Right lobe of liver (tissue), 4 donors: Measurements from ENCODE around the gene LSS.

Experiments
- POLR2A ChIP-seq: fragments of 450-650 bp; IDR thresholded peaks from one replicate; pipeline ENCODE4 v1.6.1; 2017; ENCODE audit warnings: antibody characterized with exemption, mild to moderate bottlenecking
- TF ChIP-seq, protein P1 (sequence below), 4 donors: fragments of 200-600 bp in 3 of 4; fragments of 450-650 bp in 1 of 4; IDR thresholded peaks; one replicate each; pipeline versions ENCODE4 v1.5.1 to v1.8.0; 2016 to 2022; ENCODE audit warnings: antibody characterized with exemption in 4 of 4, mild to moderate bottlenecking in 2 of 4
- donor health status: DM: no; HTN: no; CAD: no.
- donor health status: DM: no; HTN: no; CAD: no.
- donor health status: DM: no; HTN: yes; CAD: no.

- TF ChIP-seq, protein P1, sequence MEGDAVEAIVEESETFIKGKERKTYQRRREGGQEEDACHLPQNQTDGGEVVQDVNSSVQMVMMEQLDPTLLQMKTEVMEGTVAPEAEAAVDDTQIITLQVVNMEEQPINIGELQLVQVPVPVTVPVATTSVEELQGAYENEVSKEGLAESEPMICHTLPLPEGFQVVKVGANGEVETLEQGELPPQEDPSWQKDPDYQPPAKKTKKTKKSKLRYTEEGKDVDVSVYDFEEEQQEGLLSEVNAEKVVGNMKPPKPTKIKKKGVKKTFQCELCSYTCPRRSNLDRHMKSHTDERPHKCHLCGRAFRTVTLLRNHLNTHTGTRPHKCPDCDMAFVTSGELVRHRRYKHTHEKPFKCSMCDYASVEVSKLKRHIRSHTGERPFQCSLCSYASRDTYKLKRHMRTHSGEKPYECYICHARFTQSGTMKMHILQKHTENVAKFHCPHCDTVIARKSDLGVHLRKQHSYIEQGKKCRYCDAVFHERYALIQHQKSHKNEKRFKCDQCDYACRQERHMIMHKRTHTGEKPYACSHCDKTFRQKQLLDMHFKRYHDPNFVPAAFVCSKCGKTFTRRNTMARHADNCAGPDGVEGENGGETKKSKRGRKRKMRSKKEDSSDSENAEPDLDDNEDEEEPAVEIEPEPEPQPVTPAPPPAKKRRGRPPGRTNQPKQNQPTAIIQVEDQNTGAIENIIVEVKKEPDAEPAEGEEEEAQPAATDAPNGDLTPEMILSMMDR (IDR thresholded peaks at IDR 0.05): no peak
- no peak for TF ChIP-seq POLR2A
Measured at GRCh38 chr21:46254208-46254975, 25.8 kb upstream of the LSS start.
